HUES6 (cell line): ENCODE results near the gene PACS2.

Experiments
- H3K27ac ChIP-seq: 2 replicates; pipeline ENCODE4 v1.7.0; 2013; ENCODE audit warnings: low read depth, mild to moderate bottlenecking, low read length, inconsistent platforms
- H3K27me3 ChIP-seq: 2 replicates; pipeline ENCODE4 v1.6.1; 2013; ENCODE audit warnings: low read length; ENCODE audit not compliant: control insufficient read depth, insufficient read depth
- H3K36me3 ChIP-seq: 2 replicates; pipeline ENCODE4 v1.6.1; 2013; ENCODE audit warnings: low read length; ENCODE audit not compliant: control insufficient read depth, insufficient read depth
- H3K4me1 ChIP-seq: 2 replicates; pipeline ENCODE4 v1.6.1; 2013; ENCODE audit warnings: low read length; ENCODE audit not compliant: control insufficient read depth, insufficient read depth
- H3K4me3 ChIP-seq: 2 replicates; pipeline ENCODE4 v1.5.1; 2013; ENCODE audit warnings: low read depth, low read length
- H3K9ac ChIP-seq: one replicate; pipeline ENCODE4 v1.6.1; 2013; ENCODE audit warnings: mild to moderate bottlenecking, low read length
- H3K9me3 ChIP-seq: 2 replicates; pipeline ENCODE4 v1.6.1; 2013; ENCODE audit warnings: low read depth, low read length; ENCODE audit not compliant: control insufficient read depth, insufficient read depth

The PACS2 gene

GRCh38 chr14:105398726-105399465, 84.3 kb downstream of the PACS2 start:
- Histone ChIP-seq H3K36me3 (peaks cover 30% of the 10 kb centered on the region), H3K4me3 (peak overlapping the region; percentile 61), H3K9me3 (peaks cover 43% of the 10 kb centered on the region), H3K27ac (peak overlapping the region; percentile 88; the same call in 1 of the 2 replicates), H3K27me3 (no peaks in the 10 kb centered on the region), H3K4me1 (peaks cover 2% of the 10 kb centered on the region; the same call in 1 of the 2 replicates), H3K9ac (peak overlapping the region; percentile 83)

- H3K27ac ChIP-seq = no peak overlapping the region
- H3K27me3 ChIP-seq = no peaks in the 10 kb centered on the region; the same call in 1 of the 2 replicates
- H3K9ac ChIP-seq = no peak overlapping the region
- no peak overlapping the region for H3K4me3 ChIP-seq
- peaks cover 49% of the 10 kb centered on the region for H3K9me3 ChIP-seq
- peaks cover 2% of the 10 kb centered on the region; the same call in 1 of the 2 replicates for H3K4me1 ChIP-seq
- H3K36me3 ChIP-seq = peaks cover 27% of the 10 kb centered on the region
Observed at GRCh38 chr14:105399466-105399775, 84.9 kb downstream of the PACS2 start.

GRCh38 chr14:105400016-105400415, 85.5 kb downstream of the PACS2 start:
- H3K9me3 ChIP-seq = peaks cover 55% of the 10 kb centered on the region
- H3K36me3 ChIP-seq = peaks cover 23% of the 10 kb centered on the region
- H3K27ac ChIP-seq = no peak overlapping the region
- H3K9ac ChIP-seq = no peak overlapping the region
- H3K27me3 ChIP-seq = no peaks in the 10 kb centered on the region; the same call in 1 of the 2 replicates
- H3K4me3 ChIP-seq = no peak overlapping the region
- peaks cover 2% of the 10 kb centered on the region; the same call in 1 of the 2 replicates for H3K4me1 ChIP-seq

GRCh38 chr14:105401699-105402098, 87.2 kb downstream of the PACS2 start:
- peaks cover 2% of the 10 kb centered on the region; the same call in 1 of the 2 replicates for H3K4me1 ChIP-seq
- H3K27me3 ChIP-seq = no peaks in the 10 kb centered on the region; the same call in 1 of the 2 replicates
- no peak overlapping the region for H3K4me3 ChIP-seq
- H3K9me3 ChIP-seq = peaks cover 60% of the 10 kb centered on the region
- H3K27ac ChIP-seq = no peak overlapping the region
- H3K36me3 ChIP-seq = peaks cover 23% of the 10 kb centered on the region
- H3K9ac ChIP-seq = no peak overlapping the region

GRCh38 chr14:105408592-105408991, 94.0 kb downstream of the PACS2 start:
- Histone ChIP-seq H3K9me3 (peaks cover 19% of the 10 kb centered on the region), H3K27me3 (peaks cover 42% of the 10 kb centered on the region), H3K36me3 (no peaks in the 10 kb centered on the region), H3K27ac (no peak overlapping the region), H3K9ac (no peak overlapping the region), H3K4me3 (no peak overlapping the region), H3K4me1 (peaks cover 11% of the 10 kb centered on the region)

DNA sequence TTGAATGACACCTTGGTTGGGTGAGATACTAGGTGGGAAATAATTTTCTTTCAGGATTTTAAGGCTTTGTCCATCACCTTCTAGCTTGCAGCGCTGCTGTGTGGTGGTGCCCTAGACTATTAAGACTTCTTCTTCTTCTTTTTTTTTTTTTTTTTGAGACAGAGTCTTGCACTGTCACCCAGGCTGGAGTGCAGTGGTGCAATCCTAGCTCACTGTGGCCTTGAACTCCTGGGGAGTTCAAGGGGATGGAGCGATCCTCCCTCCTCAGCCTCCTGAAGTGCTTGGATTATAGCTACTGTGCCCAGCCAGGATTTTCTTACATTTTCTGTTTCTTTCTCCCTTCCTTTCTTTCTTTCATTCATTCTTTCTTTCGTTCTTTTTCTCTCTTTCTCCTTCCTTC, 94.8 kb downstream of the PACS2 start:
- Histone ChIP-seq H3K36me3 (no peaks in the 10 kb centered on the region), H3K9me3 (peaks cover 12% of the 10 kb centered on the region), H3K4me3 (no peak overlapping the region), H3K9ac (no peak overlapping the region), H3K4me1 (peaks cover 15% of the 10 kb centered on the region), H3K27me3 (peaks cover 50% of the 10 kb centered on the region), H3K27ac (no peak overlapping the region)

- H3K9ac ChIP-seq = no peak overlapping the region
- H3K27ac ChIP-seq = no peak overlapping the region
- H3K4me1 ChIP-seq = peaks cover 18% of the 10 kb centered on the region
- peak overlapping the region; percentile 50 for H3K4me3 ChIP-seq
- no peaks in the 10 kb centered on the region for H3K9me3 ChIP-seq
- H3K36me3 ChIP-seq = no peaks in the 10 kb centered on the region
- H3K27me3 ChIP-seq = peaks cover 54% of the 10 kb centered on the region
Observed at GRCh38 chr14:105410642-105411016, 96.1 kb downstream of the PACS2 start.

GRCh38 chr14:105411017-105411941, 96.7 kb downstream of the PACS2 start:
- peaks cover 54% of the 10 kb centered on the region for H3K27me3 ChIP-seq
- no peaks in the 10 kb centered on the region for H3K36me3 ChIP-seq
- no peak overlapping the region for H3K27ac ChIP-seq
- H3K4me1 ChIP-seq = peaks cover 18% of the 10 kb centered on the region
- no peaks in the 10 kb centered on the region for H3K9me3 ChIP-seq
- peak overlapping the region; percentile 57 for H3K4me3 ChIP-seq
- no peak overlapping the region for H3K9ac ChIP-seq

- Histone ChIP-seq H3K9me3 (no peaks in the 10 kb centered on the region), H3K4me1 (peaks cover 18% of the 10 kb centered on the region), H3K27ac (no peak overlapping the region), H3K36me3 (no peaks in the 10 kb centered on the region; the same call in 1 of the 2 replicates), H3K4me3 (no peak overlapping the region), H3K27me3 (peaks cover 54% of the 10 kb centered on the region), H3K9ac (no peak overlapping the region)
Observed at GRCh38 chr14:105411985-105412770, 97.6 kb downstream of the PACS2 start.

DNA sequence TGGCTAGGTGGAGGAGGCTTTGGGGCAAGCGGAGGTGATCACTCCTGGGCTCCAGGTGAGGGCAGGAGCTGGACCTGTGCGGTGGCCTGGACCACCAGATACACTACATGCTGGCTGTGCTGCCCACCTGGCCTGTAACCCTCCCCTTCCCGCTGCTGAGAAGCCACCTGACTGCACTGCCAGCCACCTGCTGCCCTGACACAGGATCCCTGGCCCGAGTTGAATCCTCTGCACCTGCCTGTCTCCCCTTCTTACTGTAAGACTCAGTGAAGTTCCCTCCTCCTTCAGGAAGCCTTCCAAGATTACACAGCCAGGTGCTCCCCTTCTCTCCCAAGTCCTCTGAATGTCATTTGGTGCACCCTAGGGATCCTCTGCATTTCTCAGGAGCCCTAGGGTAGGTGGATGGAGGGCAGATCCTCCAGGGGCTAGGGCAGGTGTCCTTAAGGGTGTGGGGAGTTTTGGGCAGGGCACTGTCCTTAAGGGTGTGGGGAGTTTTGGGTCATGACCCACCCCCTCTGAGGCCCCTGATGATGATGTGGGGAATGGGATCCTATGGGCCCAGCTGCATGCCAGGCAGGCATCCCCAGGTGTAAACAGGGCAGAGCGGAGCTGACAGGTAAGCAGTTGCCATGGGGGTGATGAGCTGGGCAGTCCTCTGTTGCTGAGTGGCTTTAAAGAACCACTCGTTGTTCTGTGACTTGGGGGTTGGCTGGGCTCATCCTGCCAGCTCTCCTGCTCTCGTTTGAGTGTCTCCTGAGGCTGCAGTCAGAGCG, 98.4 kb downstream of the PACS2 start:
- H3K9ac ChIP-seq = no peak overlapping the region
- peaks cover 54% of the 10 kb centered on the region for H3K27me3 ChIP-seq
- H3K4me1 ChIP-seq = peaks cover 19% of the 10 kb centered on the region

More for the DNA sequence above, 98.4 kb downstream of the PACS2 start:
- Histone ChIP-seq H3K36me3 (no peaks in the 10 kb centered on the region; the same call in 1 of the 2 replicates), H3K27ac (no peak overlapping the region), H3K4me3 (no peak overlapping the region), H3K9me3 (no peaks in the 10 kb centered on the region)
